ENCODE measurements around the gene U2SURP.
A peak's percentile ranks its signal among the peaks of the same experiment; 100 is the strongest.
"Not testable (repeated sequence)": the region's sequence is repeated elsewhere in the genome, so short reads cannot be mapped to it uniquely, and the experiment has no call there.

U2SURP gene

GRCh38 chr3:142977399-142977728 is 24.0 kb upstream of the U2SURP start:
- DNase-seq, result no peak

- DNase-seq, result no peak
Observed at GRCh38 chr3:142981108-142981507, 20.3 kb upstream of the U2SURP start.

- DNase-seq, result no peak
Observed at GRCh38 chr3:142982038-142982773, 19.2 kb upstream of the U2SURP start.

- no peak for DNase-seq
Observed at GRCh38 chr3:142983318-142983717, 18.1 kb upstream of the U2SURP start.

- DNase-seq, result no peak
Observed at GRCh38 chr3:142984255-142984654, 17.1 kb upstream of the U2SURP start.

- no peak for DNase-seq
Observed at GRCh38 chr3:142987080-142987700, 14.2 kb upstream of the U2SURP start.

- DNase-seq, result no peak
Observed at GRCh38 chr3:142987707-142988106, 13.7 kb upstream of the U2SURP start.

- not testable (repeated sequence) for DNase-seq
Observed at GRCh38 chr3:142988221-142988620, 13.1 kb upstream of the U2SURP start.

GRCh38 chr3:142988826-142989225 is 12.5 kb upstream of the U2SURP start:
- not testable (repeated sequence) for DNase-seq

GRCh38 chr3:142990721-142991120 is 10.6 kb upstream of the U2SURP start:
- no peak for DNase-seq

GRCh38 chr3:142992323-142992722 is 9.0 kb upstream of the U2SURP start:
- DNase-seq, result no peak

GRCh38 chr3:142993958-142994442 is 7.4 kb upstream of the U2SURP start:
- peak; percentile 54 to 57 for DNase-seq

GRCh38 chr3:142997330-142997729 is 4.0 kb upstream of the U2SURP start:
- DNase-seq, result no peak

GRCh38 chr3:142998439-142998838 is 2.9 kb upstream of the U2SURP start:
- DNase-seq, result no peak

GRCh38 chr3:142999881-143000280 is 1.5 kb upstream of the U2SURP start:
- DNase-seq, result no peak

GRCh38 chr3:143000528-143000927 is 842 bp upstream of the U2SURP start:
- DNase-seq, result no peak

- peak in 1 of 2 donors; percentile 44 for DNase-seq
Observed at GRCh38 chr3:143001034-143001368, 369 bp upstream of the U2SURP start.

GRCh38 chr3:143002083-143002712 is 828 bp downstream of the U2SURP start:
- peak; percentile 11 to 24 for DNase-seq

- no peak for DNase-seq
Observed at GRCh38 chr3:143002727-143003126, 1.4 kb downstream of the U2SURP start.

- no peak for DNase-seq
Observed at GRCh38 chr3:143004823-143005222, 3.5 kb downstream of the U2SURP start.

- DNase-seq, result no peak
Observed at GRCh38 chr3:143010024-143010423, 8.7 kb downstream of the U2SURP start.

GRCh38 chr3:143011705-143012104 is 10.3 kb downstream of the U2SURP start:
- DNase-seq, result no peak

GRCh38 chr3:143014921-143015320 is 13.6 kb downstream of the U2SURP start:
- DNase-seq, result no peak

GRCh38 chr3:143016321-143016972 is 15.1 kb downstream of the U2SURP start:
- no peak for DNase-seq

Data from stimulated activated CD4-positive, alpha-beta T cell treated with anti-CD3 and anti-CD28 coated beads, Interleukin-2, amount 100 ng/mL, for 48 hours (primary cell).